Hematopoietic multipotent progenitor cell treated with erythropoietin and hydrocortisone succinate and interleukin-3 and kit ligand, for 15 days (in vitro differentiated cells): ENCODE measurements around the gene TBC1D4.

ENCODE experiments used
- DNase-seq: peaks from one replicate; pipeline ENCODE4 v3.0.0-alpha.2; 2015; ENCODE audit warnings: low spot score

TBC1D4 gene

GRCh38 chr13:75416327-75417011, 65.5 kb downstream of the TBC1D4 start:
- no peak for DNase-seq

- no peak for DNase-seq
Observed at GRCh38 chr13:75415694-75416093, 66.3 kb downstream of the TBC1D4 start.

- no peak for DNase-seq
Observed at GRCh38 chr13:75415171-75415570, 66.8 kb downstream of the TBC1D4 start.

- no peak for DNase-seq
Observed at GRCh38 chr13:75414036-75414827, 67.7 kb downstream of the TBC1D4 start.

DNA sequence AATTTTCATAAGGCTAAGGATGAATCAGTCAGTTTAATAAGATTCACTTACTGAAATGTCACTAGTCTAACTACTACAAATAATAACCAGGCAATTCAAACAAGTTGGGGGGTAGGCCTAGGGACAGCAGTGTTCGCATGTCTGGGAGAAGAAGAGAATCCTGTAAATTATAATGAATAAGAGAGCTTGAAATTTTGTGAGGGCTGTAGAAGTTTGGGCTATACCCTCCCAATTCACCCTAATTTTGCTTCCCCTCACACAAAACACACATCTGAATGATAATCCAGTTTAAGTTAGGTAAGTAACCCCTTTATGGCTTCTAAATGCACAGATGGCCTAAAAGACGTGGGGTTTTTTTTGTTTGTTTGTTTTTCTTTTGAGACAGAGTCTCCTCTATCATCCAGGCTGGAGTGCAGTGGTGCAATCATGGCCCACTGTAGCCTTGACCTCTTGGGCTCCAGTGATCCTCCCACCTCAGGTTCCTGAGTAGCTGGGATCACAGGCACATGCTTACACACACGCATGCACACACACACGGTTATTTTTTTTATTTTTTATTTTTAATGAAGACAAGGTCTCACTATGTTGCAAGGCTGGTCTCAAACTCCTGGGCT, 69.9 kb downstream of the TBC1D4 start:
- no peak for DNase-seq

DNA sequence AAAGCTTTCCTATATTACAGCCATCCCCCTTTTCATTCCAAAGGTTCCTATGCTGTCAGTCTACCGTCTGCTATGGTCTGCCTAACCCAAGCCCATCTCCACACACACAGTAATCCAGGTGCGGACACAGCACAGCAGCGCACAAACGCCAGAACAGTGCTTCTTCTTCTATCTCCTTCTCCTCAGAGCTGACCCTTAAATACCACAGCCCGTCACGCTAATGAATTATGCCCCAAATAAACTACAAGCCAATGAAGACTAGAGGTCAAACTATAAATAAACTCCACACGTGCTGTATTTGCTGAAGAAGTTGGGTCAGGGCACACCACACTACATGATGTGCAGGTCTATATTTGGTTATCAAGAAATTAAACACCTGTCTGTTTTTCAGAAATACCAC, 71.8 kb downstream of the TBC1D4 start:
- DNase-seq, result no peak

DNA sequence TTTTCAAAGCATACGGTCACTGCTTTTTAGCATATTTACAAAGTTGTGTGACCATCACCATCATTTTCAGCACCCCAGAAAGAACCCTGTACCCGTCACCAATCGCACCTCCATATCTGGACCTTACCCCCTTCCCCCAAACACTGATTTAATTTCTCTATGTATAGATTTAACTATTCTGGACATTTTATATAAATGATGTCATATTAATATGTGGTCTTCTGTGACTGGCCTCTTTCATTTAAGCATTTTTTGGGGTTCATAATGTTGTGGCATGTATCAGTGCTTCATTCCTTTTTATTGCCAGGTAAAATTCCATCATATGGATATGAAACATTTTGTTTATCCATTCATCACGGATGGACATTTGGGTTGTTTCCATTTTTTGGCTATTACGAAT, 74.0 kb downstream of the TBC1D4 start:
- DNase-seq, result no peak

DNA sequence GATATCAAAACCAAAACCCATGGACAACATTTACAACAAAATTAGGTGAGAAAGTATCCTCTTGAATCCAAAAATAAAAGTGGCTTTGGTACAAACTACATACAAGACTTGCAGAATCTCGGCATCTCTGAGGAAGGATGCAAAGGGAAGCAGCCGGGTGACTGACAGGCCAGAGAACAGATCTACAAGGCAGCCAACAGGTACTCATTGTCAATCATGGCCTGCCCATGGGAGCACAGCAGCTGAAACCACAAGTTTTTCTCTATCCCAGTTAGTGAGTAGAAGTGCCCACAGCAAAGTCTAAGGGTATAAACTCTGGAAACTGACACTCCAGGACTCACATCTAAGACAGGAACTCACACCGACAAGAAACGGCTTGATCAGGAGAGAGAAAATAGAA, 74.5 kb downstream of the TBC1D4 start:
- no peak for DNase-seq

DNA sequence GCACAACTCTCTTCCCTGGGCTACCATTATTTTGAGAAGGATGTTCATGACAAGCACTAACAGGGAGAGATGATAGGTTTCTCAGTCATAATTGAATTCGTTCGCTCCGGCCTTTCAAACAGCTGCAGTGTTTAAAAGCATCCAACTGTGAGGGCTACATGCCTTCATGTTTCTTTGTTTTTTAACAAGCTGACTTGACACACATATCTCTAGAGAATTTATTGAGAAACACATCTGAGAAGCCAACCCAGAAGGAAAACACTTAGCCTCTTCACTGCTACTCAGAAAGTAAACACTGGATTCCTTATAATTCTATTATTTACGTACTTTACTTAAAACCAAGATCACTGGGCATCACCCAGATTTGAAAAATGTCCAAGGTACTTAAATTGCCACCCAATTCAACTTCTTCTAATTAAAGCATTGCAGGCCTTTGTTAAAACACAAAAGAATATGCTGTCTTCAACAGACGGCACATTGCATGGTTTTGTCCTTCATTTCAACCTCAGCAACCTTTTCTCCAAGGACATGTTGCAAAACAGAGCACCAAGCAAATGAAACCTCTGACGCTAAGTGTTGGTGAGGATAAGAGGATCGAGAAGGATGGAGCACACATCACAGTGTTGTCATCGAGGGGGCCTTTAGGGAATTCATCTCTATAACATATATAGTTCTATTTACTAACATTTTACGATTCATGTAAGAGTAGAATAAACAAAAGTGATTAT, 75.8 kb downstream of the TBC1D4 start:
- DNase-seq, result no peak

- DNase-seq, result no peak
Observed at GRCh38 chr13:75404726-75405125, 77.2 kb downstream of the TBC1D4 start.

DNA sequence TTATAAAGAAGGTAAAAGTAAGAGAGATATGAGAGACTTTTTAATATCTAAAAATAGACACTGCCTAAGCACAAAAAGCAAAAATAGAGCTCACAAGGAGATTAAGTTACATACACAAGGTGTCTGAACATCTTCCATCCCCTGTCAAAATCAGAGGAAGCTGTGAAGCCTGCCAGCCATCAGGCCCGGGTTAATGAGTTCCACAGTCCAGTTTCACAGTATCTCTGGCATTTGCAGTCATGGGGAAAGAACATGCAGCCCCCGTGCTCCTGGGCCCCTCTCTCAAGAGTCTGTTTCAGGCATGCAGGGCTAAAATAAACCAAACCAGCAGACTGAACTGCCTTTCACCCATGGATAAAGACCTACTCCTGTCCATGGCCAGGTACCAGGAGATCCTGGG, 79.2 kb downstream of the TBC1D4 start:
- no peak for DNase-seq

- no peak for DNase-seq
Observed at GRCh38 chr13:75400775-75401174, 81.2 kb downstream of the TBC1D4 start.

- no peak for DNase-seq
Observed at GRCh38 chr13:75399879-75400217, 82.1 kb downstream of the TBC1D4 start.

DNA sequence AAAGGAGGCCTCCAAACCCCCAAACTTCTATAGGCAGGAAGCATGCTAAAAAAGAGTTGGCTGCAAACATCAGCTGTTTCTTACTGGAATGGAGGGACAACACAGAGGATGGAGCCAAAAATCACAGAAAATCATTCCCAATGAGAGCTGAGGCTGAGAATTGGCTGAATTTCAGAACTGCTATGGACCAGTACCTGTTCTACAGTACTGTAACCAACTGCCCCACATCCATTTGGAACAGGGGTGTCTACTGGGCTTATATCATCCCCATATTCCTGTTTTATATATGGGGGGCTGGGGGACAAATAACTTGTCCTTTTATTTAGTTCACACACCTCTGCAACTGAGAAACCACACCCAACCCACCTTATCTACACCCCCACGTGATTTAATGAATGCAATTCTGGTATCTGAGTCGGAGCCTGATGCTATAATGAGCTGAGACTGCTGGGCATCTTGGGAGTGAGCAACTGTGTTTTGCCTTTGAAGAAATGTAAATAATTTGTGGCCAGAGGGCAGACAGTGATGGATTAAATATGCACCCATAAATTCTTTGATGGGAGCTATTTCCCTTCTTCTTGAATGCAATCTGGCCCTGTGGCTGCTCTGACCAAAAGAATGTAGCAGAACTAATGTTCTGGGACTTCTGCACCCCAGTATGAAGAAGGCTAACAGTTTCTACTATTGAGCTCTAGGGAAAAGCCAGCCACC, 82.6 kb downstream of the TBC1D4 start:
- no peak for DNase-seq

DNA sequence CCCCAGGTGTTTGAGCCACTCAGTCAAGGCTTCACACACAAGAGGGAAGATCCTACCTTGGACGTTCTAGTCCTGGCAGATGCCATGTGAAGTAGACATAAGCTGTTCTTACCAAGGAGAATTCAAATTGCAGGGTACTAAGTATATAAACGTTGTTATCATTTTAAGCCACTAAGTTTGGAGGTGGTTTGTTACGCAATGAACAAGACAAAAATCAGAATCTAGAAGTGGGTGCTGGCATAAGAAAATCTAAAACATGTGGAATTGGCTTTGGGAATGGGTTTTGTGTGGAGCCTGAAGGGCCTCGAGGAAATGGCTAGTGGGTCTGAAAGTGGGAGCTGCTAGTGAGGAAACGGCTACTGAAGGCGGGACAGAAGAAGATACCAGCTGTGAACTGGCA, 83.9 kb downstream of the TBC1D4 start:
- DNase-seq, result no peak

DNA sequence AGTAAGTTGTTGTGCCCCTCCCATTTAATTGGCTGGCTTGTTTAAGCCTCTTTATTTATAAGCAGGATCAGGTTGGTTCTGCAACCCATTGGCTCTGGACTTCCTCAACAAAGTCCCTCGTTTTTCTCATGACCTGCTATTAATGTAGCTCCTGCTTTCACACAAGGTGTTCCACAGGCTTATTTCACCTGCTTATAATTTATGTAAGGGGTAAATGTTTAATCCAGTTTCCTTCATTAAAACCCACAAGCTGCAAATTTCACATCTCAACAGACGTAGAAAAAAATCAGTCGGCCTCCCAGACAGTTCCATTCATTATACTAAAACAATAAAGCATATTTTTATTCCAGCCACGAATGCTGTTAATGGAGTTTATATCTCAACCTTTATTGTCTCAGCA, 86.1 kb downstream of the TBC1D4 start:
- no peak for DNase-seq

GRCh38 chr13:75395066-75395465, 86.9 kb downstream of the TBC1D4 start:
- no peak for DNase-seq

DNA sequence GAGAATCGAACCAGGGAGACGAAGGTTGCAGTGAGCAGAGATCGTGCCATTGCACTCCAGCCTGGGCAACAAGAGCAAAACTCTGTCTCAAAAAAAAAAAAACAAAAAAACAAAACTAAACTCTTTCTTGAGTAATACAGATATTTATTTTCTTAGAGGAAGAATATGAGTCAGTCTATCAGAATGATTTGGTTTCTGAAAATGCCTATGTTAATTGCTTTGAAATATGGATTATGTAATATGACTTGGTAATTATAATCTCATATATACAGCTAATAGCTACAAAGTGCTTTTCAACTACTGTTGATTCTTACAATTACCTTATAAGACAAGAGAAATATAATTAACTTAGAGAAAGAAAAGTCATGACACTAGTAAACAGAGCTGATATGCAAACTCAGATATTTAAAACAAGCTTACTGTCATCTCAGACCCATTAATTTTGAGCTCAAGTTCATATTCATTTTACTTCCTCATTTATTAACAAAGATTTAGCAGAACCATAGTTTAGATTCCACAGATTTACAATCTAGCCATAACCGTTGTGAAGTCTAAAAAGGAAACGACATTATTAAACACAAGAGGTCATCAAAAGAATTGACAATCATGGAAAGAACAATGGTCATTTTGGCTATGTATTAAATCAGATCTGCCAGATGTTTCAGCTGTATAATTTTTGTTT, 88.0 kb downstream of the TBC1D4 start:
- no peak for DNase-seq

- DNase-seq, result no peak
Observed at GRCh38 chr13:75391432-75392100, 90.4 kb downstream of the TBC1D4 start.

- DNase-seq, result no peak
Observed at GRCh38 chr13:75390229-75390628, 91.7 kb downstream of the TBC1D4 start.

DNA sequence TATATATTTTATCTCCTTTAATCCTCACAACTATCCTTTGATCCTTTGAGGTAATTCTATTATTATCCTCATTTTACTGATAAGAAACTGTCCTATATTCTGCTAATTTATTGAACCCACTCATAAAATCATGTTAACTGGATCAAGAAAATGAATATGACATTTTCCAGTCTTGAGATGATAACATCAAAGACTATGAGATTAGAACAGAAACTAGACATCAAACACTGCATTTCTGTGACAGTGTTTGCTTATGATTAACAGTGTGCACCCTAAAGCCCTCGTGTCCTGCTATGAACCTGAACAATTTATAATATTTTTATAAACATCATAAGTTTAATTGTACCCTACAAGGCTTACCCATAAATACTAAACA, 96.3 kb downstream of the TBC1D4 start:
- DNase-seq, result no peak
